PC-3 (cell line): ENCODE measurements around the gene JHY. TPM values are rescaled to one million over a fixed set of nuclear protein-coding genes. Genes with fewer than 3 reads are reported as not detected.
A peak's percentile ranks its signal among the peaks of the same experiment; 100 is the strongest.
"Not testable (repeated sequence)": the region's sequence is repeated elsewhere in the genome, so short reads cannot be mapped to it uniquely, and the experiment has no call there.

ENCODE experiments used
- ATAC-seq: fragments of 200-7000 bp; cut with Tn5 transposase; 2 replicates; pipeline ENCODE4 v1.9.1; 2020; ENCODE audit warnings: mild to moderate bottlenecking, moderate library complexity
- BruUV-seq: library from RNA; stranded (reverse); fragments of 400-500 nt; replicated peaks from 2 replicates; lab custom pipeline; 2021; lab: Mats Ljungman, UMichigan
- CTCF ChIA-PET: fragments of 300-600 bp; sonication (Branson Sonifier 250); formaldehyde crosslinking; loops from one replicate; lab custom pipeline; 2022; ENCODE audit warnings: antibody characterized with exemption; lab: Charles Lee
- POLR2A ChIA-PET: fragments of 300-600 bp; sonication (Branson Sonifier 250); formaldehyde crosslinking; loops from one replicate; lab custom pipeline; 2022; ENCODE audit warnings: antibody characterized with exemption; ENCODE audit not compliant: unreplicated experiment; lab: Charles Lee
- DNase-seq: peaks from one replicate; pipeline ENCODE4 v3.0.0-alpha.2; 2015
- H2AFZ ChIP-seq: fragments of 300-600 bp; sonication (generic); 2 replicates; pipeline ENCODE4 v1.6.0; 2016; ENCODE audit warnings: antibody characterized with exemption, low read length
- H3F3A ChIP-seq: fragments of 300-600 bp; sonication (generic); one replicate; pipeline ENCODE4 v1.6.0; 2017; ENCODE audit warnings: antibody characterized with exemption, low read length, control low read depth, mild to moderate bottlenecking; ENCODE audit not compliant: unreplicated experiment
- H3K27ac ChIP-seq: fragments of 300-600 bp; sonication (generic); 2 replicates; pipeline ENCODE4 v1.5.1; 2016; ENCODE audit warnings: mild to moderate bottlenecking, low read length
- H3K27me3 ChIP-seq: fragments of 300-600 bp; sonication (generic); 2 replicates; pipeline ENCODE4 v1.6.1; 2016; ENCODE audit warnings: low read length, mixed read lengths
- H3K36me3 ChIP-seq: fragments of 300-600 bp; sonication (generic); 2 replicates; pipeline ENCODE4 v1.6.1; 2016; ENCODE audit warnings: low read depth, mixed run types, low read length, mixed read lengths
- H3K4me1 ChIP-seq: fragments of 300-600 bp; sonication (generic); 2 replicates; pipeline ENCODE4 v1.5.1; 2016; ENCODE audit warnings: low read length; ENCODE audit not compliant: insufficient read depth
- H3K4me2 ChIP-seq: fragments of 300-600 bp; sonication (generic); 2 replicates; pipeline ENCODE4 v1.6.0; 2016; ENCODE audit warnings: low read length
- H3K4me3 ChIP-seq: fragments of 300-600 bp; sonication (generic); 2 replicates; pipeline ENCODE4 v1.5.1; 2016; ENCODE audit warnings: mild to moderate bottlenecking, low read length, mixed read lengths
- H3K79me2 ChIP-seq: fragments of 300-600 bp; sonication (generic); 2 replicates; pipeline ENCODE4 v1.6.1; 2017; ENCODE audit warnings: low read length, mixed read lengths
- H3K9ac ChIP-seq: fragments of 300-600 bp; sonication (generic); 2 replicates; pipeline ENCODE4 v1.6.0; 2016; ENCODE audit warnings: mild to moderate bottlenecking, low read length
- H3K9me2 ChIP-seq: fragments of 300-600 bp; sonication (generic); replicated peaks from 2 replicates; pipeline ENCODE4 v1.6.1; 2016; ENCODE audit warnings: mixed run types, low read length, mixed read lengths
- H3K9me3 ChIP-seq: fragments of 300-600 bp; sonication (generic); 2 replicates; pipeline ENCODE4 v1.6.1; 2016; ENCODE audit warnings: low read length, mixed read lengths
- H4K20me1 ChIP-seq: fragments of 300-600 bp; sonication (generic); 2 replicates; pipeline ENCODE4 v1.6.1; 2016; ENCODE audit warnings: low read length, mixed read lengths
- CTCF ChIP-seq: fragments of 300-600 bp; sonication (generic); conservative IDR thresholded peaks from 2 replicates; pipeline ENCODE4 v1.5.1; 2017; ENCODE audit warnings: antibody characterized with exemption, low read depth, mild to moderate bottlenecking, low read length
- EZH2 ChIP-seq: fragments of 300-600 bp; sonication (generic); IDR thresholded peaks from one replicate; pipeline ENCODE4 v1.6.1; 2017; ENCODE audit warnings: antibody characterized with exemption, mild to moderate bottlenecking, low read length; ENCODE audit not compliant: unreplicated experiment
- EZH2phosphoT487 ChIP-seq: fragments of 300-600 bp; sonication (generic); IDR thresholded peaks from 2 replicates; pipeline ENCODE4 v1.6.1; 2018; ENCODE audit warnings: mild to moderate bottlenecking, antibody characterized with exemption, low read length, borderline replicate concordance
- intact Hi-C: fragments of 100-400 bp; cut with micrococcal nuclease; formaldehyde crosslinking; loops from 2 replicates; pipeline ENCODE4 v1.9.0; 2023
- total RNA-seq: library from RNA; depleted of rRNA; stranded (reverse); fragments of >200 nt; gene quantifications from 2 replicates; pipeline ENCODE4 v1.2.3, GENCODE V29; 2014

Gene JHY
- total RNA-seq, 1 experiment from 2014 or later = 4.9 TPM

DNA sequence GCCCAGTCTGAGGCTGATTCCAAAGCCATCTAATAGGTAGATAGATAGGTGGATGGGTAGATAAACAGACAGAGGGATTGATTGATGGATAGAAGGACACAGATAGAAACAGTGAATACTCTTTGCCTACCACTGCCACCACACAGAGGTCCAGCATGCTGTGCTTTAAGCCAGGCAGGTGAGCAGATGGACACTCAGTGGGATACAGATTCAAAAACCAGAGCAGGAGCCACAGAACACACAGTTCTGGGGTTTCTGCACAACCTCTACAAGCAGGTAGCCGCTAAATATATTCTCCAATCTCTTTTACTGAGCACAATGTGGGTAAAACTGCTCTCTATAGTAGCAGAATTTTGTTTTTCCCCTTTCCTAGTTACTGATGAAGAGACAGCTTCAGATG is 20.5 kb upstream of the JHY start:
- BruUV-seq = no TSS peak
- peak overlapping the region; percentile 48 for H3K4me2 ChIP-seq
- H3F3A ChIP-seq = no peaks in the 10 kb centered on the region
- no peaks in the 10 kb centered on the region for H3K79me2 ChIP-seq
- H3K9me2 ChIP-seq = no peaks in the 10 kb centered on the region
- H3K9ac ChIP-seq = peak overlapping the region; percentile 10; the same call in 1 of the 2 replicates
- peaks cover 37% of the 10 kb centered on the region for H3K4me1 ChIP-seq
- TF ChIP-seq EZH2phosphoT487 (no peak), EZH2 (no peak), CTCF (no peak)
- H3K9me3 ChIP-seq = no peaks in the 10 kb centered on the region
- H3K27ac ChIP-seq = peak overlapping the region; percentile 69
- no peaks in the 10 kb centered on the region for H3K36me3 ChIP-seq
- ChIA-PET POLR2A (interaction anchor here (0.5 to 0.6 kb wide), 2 partner anchors 26 to 705 kb away, joined by 4 to 13 read pairs; no protein-coding TSS in a partner anchor), CTCF (interaction anchor here (0.9 kb wide), 1 partner anchor 161 kb away, joined by 3 read pairs; no protein-coding TSS in a partner anchor)
- no peaks in the 10 kb centered on the region for H3K27me3 ChIP-seq
- DNase-seq = no peak
- no peak; the same call in 1 of the 2 replicates for ATAC-seq
- no peak overlapping the region for H3K4me3 ChIP-seq
- no peaks in the 10 kb centered on the region for H4K20me1 ChIP-seq
- intact Hi-C loops = loop anchor here (2.0 to 10.0 kb wide), 2 partner anchors 21 to 193 kb away; partner anchors contain the start of gene JHY
- H2AFZ ChIP-seq = no peak overlapping the region

DNA sequence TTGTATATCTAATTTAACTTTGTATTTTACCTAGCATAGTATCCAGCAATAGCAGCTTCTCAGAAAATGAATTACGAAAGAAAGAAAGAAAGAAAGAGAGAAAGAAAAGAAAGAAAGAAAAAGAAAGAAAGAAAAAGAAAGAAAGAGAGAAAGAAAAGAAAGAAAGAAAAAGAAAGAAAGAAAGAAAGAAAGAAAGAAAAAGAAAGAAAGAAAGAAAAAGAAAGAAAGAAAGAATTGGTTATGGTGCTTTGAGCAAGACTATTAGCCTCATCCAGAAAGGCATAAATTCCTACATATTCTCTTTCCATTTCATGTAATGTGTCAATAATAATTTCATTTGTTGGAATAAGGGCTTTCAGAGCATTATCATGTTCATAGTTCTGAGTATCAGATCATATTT is 19.4 kb upstream of the JHY start:
- H3K9me3 ChIP-seq, H2AFZ ChIP-seq, H3K4me3 ChIP-seq, H3K79me2 ChIP-seq, BruUV-seq, DNase-seq, H3K36me3 ChIP-seq, H4K20me1 ChIP-seq, POLR2A ChIA-PET, H3K9me2 ChIP-seq, H3F3A ChIP-seq, H3K27ac ChIP-seq, ATAC-seq, H3K27me3 ChIP-seq: not testable (repeated sequence)
- intact Hi-C loops = loop anchor here (1.0 to 10.0 kb wide), 4 partner anchors 20 to 192 kb away; partner anchors contain the start of gene JHY
- Histone ChIP-seq H3K4me1 (peaks cover 26% of the 10 kb centered on the region), H3K9ac (peak overlapping the region; percentile 20), H3K4me2 (peak overlapping the region; percentile 64; the same call in 1 of the 2 replicates)
- CTCF ChIA-PET = interaction anchor here (0.6 to 1.9 kb wide), 9 partner anchors 11 to 250 kb away, joined by 3 to 31 read pairs (median 7); no protein-coding TSS in a partner anchor

DNA sequence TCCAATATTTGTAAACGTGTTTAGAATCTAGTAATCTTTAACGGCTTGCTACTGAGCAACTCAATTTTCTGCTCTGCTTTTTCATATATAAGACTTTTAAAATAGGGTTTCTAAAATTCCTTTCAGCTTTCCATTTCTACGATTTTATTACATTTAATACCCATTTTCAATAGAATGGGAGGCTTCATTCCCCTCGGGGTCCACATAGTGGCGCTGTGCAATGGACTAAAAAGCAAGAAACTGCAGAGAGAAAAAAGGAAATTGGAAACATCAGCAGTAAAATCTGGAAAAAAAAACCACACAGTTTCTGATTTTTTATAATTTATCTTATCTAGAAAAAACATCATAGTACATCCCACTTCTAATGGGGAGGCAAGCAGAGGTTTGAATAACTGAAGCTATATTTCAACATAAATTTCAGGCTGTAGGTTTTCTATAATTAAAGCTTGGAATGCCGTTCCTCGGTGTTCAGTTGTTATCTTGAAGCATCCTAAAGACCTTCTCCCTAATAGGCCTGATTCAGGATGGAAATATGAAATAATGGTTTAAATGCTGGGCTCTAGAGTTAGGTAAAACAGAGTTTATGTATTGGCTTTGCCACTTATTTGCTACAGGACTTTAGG is 18.7 kb upstream of the JHY start:
- intact Hi-C loops = loop anchor here (1.0 to 10.0 kb wide), 4 partner anchors 19 to 191 kb away; partner anchors contain the start of gene JHY
- no TSS peak for BruUV-seq
- POLR2A ChIA-PET = no interaction called here
- ATAC-seq = no peak
- Histone ChIP-seq H3K27me3 (no peaks in the 10 kb centered on the region), H3K9me2 (no peaks in the 10 kb centered on the region), H4K20me1 (no peaks in the 10 kb centered on the region), H3K9ac (peak overlapping the region; percentile 20), H3K9me3 (no peaks in the 10 kb centered on the region), H3F3A (no peaks in the 10 kb centered on the region), H3K4me3 (peak overlapping the region; percentile 48; the same call in 1 of the 2 replicates), H3K4me1 (peaks cover 22% of the 10 kb centered on the region), H3K4me2 (peak overlapping the region; percentile 64), H3K36me3 (no peaks in the 10 kb centered on the region), H3K27ac (no peak overlapping the region), H3K79me2 (no peaks in the 10 kb centered on the region), H2AFZ (peak overlapping the region; percentile 56)
- peak; percentile 80 for DNase-seq
- CTCF ChIA-PET = interaction anchor here (0.6 to 1.9 kb wide), 9 partner anchors 11 to 251 kb away, joined by 3 to 31 read pairs (median 7); no protein-coding TSS in a partner anchor
- TF ChIP-seq EZH2 = no peak
- TF ChIP-seq CTCF = peak; percentile 98
